Ovary (tissue), 3 donors: Measurements from ENCODE around the gene MROH7.

Experiments used
- CTCF ChIP-seq, 3 donors: fragments of 450-650 bp in 2 of 3; fragments of 200-600 bp in 1 of 3; IDR thresholded peaks; one replicate each; pipeline versions ENCODE4 v1.5.1 to v1.8.0; 2016 to 2022; ENCODE audit warnings: antibody characterized with exemption in 3 of 3, mild to moderate bottlenecking in 1 of 3
- POLR2A ChIP-seq: fragments of 450-650 bp; IDR thresholded peaks from one replicate; pipeline ENCODE4 v1.6.1; 2017; ENCODE audit warnings: antibody characterized with exemption, mild to moderate bottlenecking, moderate library complexity
- donor health status: DM: no; HTN: no; CAD: no.

- TF ChIP-seq CTCF (IDR thresholded peaks at IDR 0.05) (no peak), POLR2A (no peak)
Observed at GRCh38 chr1:54710841-54711240, 69.3 kb downstream of the MROH7 start.
